Peyer's patch (tissue), 4 donors: ENCODE measurements around the gene RNF13. TPM values are rescaled to one million over a fixed set of nuclear protein-coding genes. Genes with fewer than 3 reads are reported as not detected.

Experiments used
- DNase-seq, 3 donors: peaks; one replicate each; pipeline ENCODE4 v3.0.0-alpha.2; 2017 to 2019
- H3K27ac ChIP-seq, 4 donors: fragments of 200-600 bp; sonication (generic); one replicate each; pipeline ENCODE4 v1.5.1; 2016 to 2019
- H3K27me3 ChIP-seq, 2 donors: fragments of 200-600 bp; sonication (generic); one replicate each; pipeline ENCODE4 v1.5.1; 2019
- H3K36me3 ChIP-seq, 3 donors: fragments of 200-600 bp; sonication (generic); one replicate each; pipeline ENCODE4 v1.5.1; 2016 to 2019
- H3K4me1 ChIP-seq, 4 donors: fragments of 200-600 bp; sonication (generic); one replicate each; pipeline ENCODE4 v1.5.1; 2016 to 2019
- H3K4me3 ChIP-seq, 4 donors: fragments of 200-600 bp; sonication (generic); 1 replicate in 3 of 4; 2 replicates in 1 of 4; pipeline ENCODE4 v1.5.1; 2016 to 2019; ENCODE audit warnings: mild to moderate bottlenecking in 1 of 4
- H3K9me3 ChIP-seq, 4 donors: fragments of 200-600 bp; sonication (generic); one replicate each; pipeline ENCODE4 v1.5.1; 2016 to 2019; ENCODE audit warnings: mild to moderate bottlenecking in 1 of 4
- CTCF ChIP-seq, 6 experiments: fragments of 450-650 bp in 4 of 6; fragments of 200-600 bp in 2 of 6; sonication (generic) in 1 of 6; IDR thresholded peaks; one replicate each; pipeline ENCODE4 v1.5.1; 2017 to 2019; ENCODE audit warnings: antibody characterized with exemption in 6 of 6, mild to moderate bottlenecking in 3 of 6, moderate library complexity in 1 of 6
- POLR2A ChIP-seq, 2 donors: fragments of 450-650 bp; IDR thresholded peaks; one replicate each; pipeline ENCODE4 v1.5.1; 2017; ENCODE audit warnings: antibody characterized with exemption in 2 of 2, mild to moderate bottlenecking in 2 of 2, moderate library complexity in 2 of 2
- total RNA-seq, 4 donors: library from RNA; depleted of rRNA; stranded (reverse); fragments of >200 nt; gene quantifications; one replicate each; pipeline ENCODE4 v1.1.0, GENCODE V29; 2016

RNF13 gene
- total RNA-seq, 4 donors from 2014 or later, result 35.0 to 74.3 (median 58.1) TPM

- H3K36me3 ChIP-seq, result peaks cover 0 to 13% (median 0%) of the 10 kb centered on the region in 3 donors
- H3K27ac ChIP-seq, result no peak overlapping the region
- no peak overlapping the region for H3K4me3 ChIP-seq
- H3K9me3 ChIP-seq, result no peaks in the 10 kb centered on the region
- DNase-seq, result no peak
- no peaks in the 10 kb centered on the region for H3K4me1 ChIP-seq
- no peak for TF ChIP-seq CTCF (IDR thresholded peaks at IDR 0.05)
- no peak for TF ChIP-seq POLR2A (IDR thresholded peaks at IDR 0.05)
- no peaks in the 10 kb centered on the region for H3K27me3 ChIP-seq
Measured at GRCh38 chr3:149891621-149892020, 78.6 kb downstream of the RNF13 start.

- DNase-seq, result no peak
- Histone ChIP-seq H3K4me1 (no peaks in the 10 kb centered on the region), H3K4me3 (no peak overlapping the region), H3K9me3 (no peaks in the 10 kb centered on the region), H3K27me3 (no peaks in the 10 kb centered on the region), H3K27ac (no peak overlapping the region), H3K36me3 (peaks cover 0 to 14% (median 0%) of the 10 kb centered on the region in 3 donors)
- TF ChIP-seq CTCF (IDR thresholded peaks at IDR 0.05) (no peak), POLR2A (IDR thresholded peaks at IDR 0.05) (no peak)
Measured at GRCh38 chr3:149892371-149892770, 79.4 kb downstream of the RNF13 start.

GRCh38 chr3:149894205-149894604 lies 81.2 kb downstream of the RNF13 start:
- Histone ChIP-seq H3K9me3 (no peaks in the 10 kb centered on the region), H3K36me3 (peaks cover 0 to 13% (median 0%) of the 10 kb centered on the region in 3 donors), H3K4me1 (no peaks in the 10 kb centered on the region)

GRCh38 chr3:149895339-149895738 lies 82.3 kb downstream of the RNF13 start:
- Histone ChIP-seq H3K4me1 (no peaks in the 10 kb centered on the region), H3K27ac (no peak overlapping the region), H3K9me3 (no peaks in the 10 kb centered on the region), H3K4me3 (no peak overlapping the region), H3K27me3 (no peaks in the 10 kb centered on the region), H3K36me3 (peaks cover 0 to 13% (median 0%) of the 10 kb centered on the region in 3 donors)
- TF ChIP-seq POLR2A (IDR thresholded peaks at IDR 0.05) (no peak), CTCF (IDR thresholded peaks at IDR 0.05) (no peak)
- no peak for DNase-seq

More at GRCh38 chr3:149894205-149894604, 81.2 kb downstream of the RNF13 start:
- Histone ChIP-seq H3K4me3 (no peak overlapping the region), H3K27ac (no peak overlapping the region), H3K27me3 (no peaks in the 10 kb centered on the region)
- TF ChIP-seq CTCF (IDR thresholded peaks at IDR 0.05) (no peak), POLR2A (IDR thresholded peaks at IDR 0.05) (no peak)
- no peak for DNase-seq

GRCh38 chr3:149895769-149896168 lies 82.8 kb downstream of the RNF13 start:
- Histone ChIP-seq H3K36me3 (peaks cover 0 to 13% (median 0%) of the 10 kb centered on the region in 3 donors), H3K4me3 (no peak overlapping the region), H3K27me3 (no peaks in the 10 kb centered on the region), H3K4me1 (no peaks in the 10 kb centered on the region), H3K9me3 (no peaks in the 10 kb centered on the region), H3K27ac (no peak overlapping the region)
- TF ChIP-seq CTCF (IDR thresholded peaks at IDR 0.05), result no peak
- TF ChIP-seq POLR2A (IDR thresholded peaks at IDR 0.05), result no peak
- DNase-seq, result no peak

- H3K4me1 ChIP-seq, result no peaks in the 10 kb centered on the region
- no peaks in the 10 kb centered on the region for H3K9me3 ChIP-seq
- TF ChIP-seq POLR2A (IDR thresholded peaks at IDR 0.05) (no peak), CTCF (IDR thresholded peaks at IDR 0.05) (no peak)
- H3K4me3 ChIP-seq, result no peak overlapping the region
- DNase-seq, result no peak
- no peak overlapping the region for H3K27ac ChIP-seq
- no peaks in the 10 kb centered on the region for H3K27me3 ChIP-seq
- H3K36me3 ChIP-seq, result peaks cover 0 to 13% (median 0%) of the 10 kb centered on the region in 3 donors
Measured at GRCh38 chr3:149898771-149899170, 85.8 kb downstream of the RNF13 start.
